GM12872 (cell line): ENCODE data around the gene ACTG1.

Experiments used
- CTCF ChIP-seq: IDR thresholded peaks from 3 replicates; pipeline ENCODE4 v1.5.1; 2011; ENCODE audit warnings: low read depth, mild to moderate bottlenecking, low read length, moderate library complexity; ENCODE audit not compliant: insufficient read depth

Gene ACTG1

GRCh38 chr17:81520021-81520901 is 7.7 kb upstream of the ACTG1 start:
- TF ChIP-seq CTCF: no peak

GRCh38 chr17:81519284-81520020 is 6.9 kb upstream of the ACTG1 start:
- peak; percentile 68 for TF ChIP-seq CTCF

- no peak for TF ChIP-seq CTCF
These were observed 6.2 kb upstream of the ACTG1 start for GRCh38 chr17:81518785-81519283.

- no peak for TF ChIP-seq CTCF
These were observed 5.7 kb upstream of the ACTG1 start for GRCh38 chr17:81518113-81518784.

- TF ChIP-seq CTCF: 0 out of 3 replicates have a peak, but pooled peaks have one; percentile 12
These were observed 4.9 kb upstream of the ACTG1 start for GRCh38 chr17:81517339-81518112.

- no peak for TF ChIP-seq CTCF
These were observed 4.4 kb upstream of the ACTG1 start for GRCh38 chr17:81517009-81517338.
